Liver (tissue), 9 donors: Measurements from ENCODE around the gene PARD3B. TPM values are rescaled to one million over a fixed set of nuclear protein-coding genes. Genes with fewer than 3 reads are reported as not detected.

Source experiments
- DNase-seq: peaks from one replicate; pipeline ENCODE4 v3.0.0-alpha.2; 2017; ENCODE audit warnings: low spot score
- H3K27ac ChIP-seq, 2 donors: one replicate each; pipeline ENCODE4 v1.7.0; 2013; ENCODE audit warnings: inconsistent platforms in 2 of 2, low read length in 2 of 2, control low read depth in 1 of 2, low read depth in 1 of 2, mild to moderate bottlenecking in 1 of 2
- H3K27me3 ChIP-seq, 4 donors: one replicate each; pipeline versions ENCODE4 v1.6.1 to v1.7.0; 2013; ENCODE audit warnings: low read length in 3 of 4, inconsistent platforms in 1 of 4, mild to moderate bottlenecking in 1 of 4, moderate library complexity in 1 of 4; ENCODE audit not compliant: control insufficient read depth in 4 of 4, insufficient read depth in 4 of 4
- H3K36me3 ChIP-seq, 4 donors: one replicate each; pipeline versions ENCODE4 v1.6.1 to v1.7.0; 2013; ENCODE audit warnings: low read length in 3 of 4, mild to moderate bottlenecking in 3 of 4, low read depth in 1 of 4, moderate library complexity in 1 of 4; ENCODE audit not compliant: control insufficient read depth in 4 of 4, insufficient read depth in 3 of 4
- H3K4me1 ChIP-seq, 4 donors: one replicate each; pipeline versions ENCODE4 v1.6.1 to v1.7.0; 2013; ENCODE audit warnings: low read length in 3 of 4, mild to moderate bottlenecking in 3 of 4, moderate library complexity in 1 of 4; ENCODE audit not compliant: control insufficient read depth in 4 of 4, insufficient read depth in 4 of 4
- H3K4me3 ChIP-seq, 3 donors: one replicate each; pipeline versions ENCODE4 v1.6.1 to v1.7.0; 2013; ENCODE audit warnings: low read length in 3 of 3, control low read depth in 1 of 3, low read depth in 1 of 3, mild to moderate bottlenecking in 1 of 3
- H3K9ac ChIP-seq, 2 donors: one replicate each; pipeline ENCODE4 v1.7.0; 2013; ENCODE audit warnings: low read length in 2 of 2, mild to moderate bottlenecking in 2 of 2, moderate library complexity in 2 of 2, control low read depth in 1 of 2, low read depth in 1 of 2
- H3K9me3 ChIP-seq, 4 donors: one replicate each; pipeline versions ENCODE4 v1.6.1 to v1.7.0; 2013; ENCODE audit warnings: low read length in 3 of 4; ENCODE audit not compliant: control insufficient read depth in 4 of 4
- ATF3 ChIP-seq: IDR thresholded peaks from 2 replicates; pipeline ENCODE4 v1.6.1; 2016; ENCODE audit warnings: antibody characterized with exemption
- CTCF ChIP-seq: fragments of 150-350 bp; IDR thresholded peaks from 2 replicates; pipeline ENCODE4 v1.5.1; 2017; ENCODE audit warnings: improper control_type of control experiment, low read depth, low read length; ENCODE audit not compliant: missing input control
- EGR1 ChIP-seq, 2 donors: IDR thresholded peaks; 2 replicates each; pipeline ENCODE4 v1.6.1; 2016 to 2018; ENCODE audit warnings: antibody characterized with exemption in 2 of 2, low read depth in 2 of 2
- HNF4G ChIP-seq: IDR thresholded peaks from 2 replicates; pipeline ENCODE4 v1.6.1; 2016; ENCODE audit warnings: antibody characterized with exemption
- JUND ChIP-seq, 2 donors: IDR thresholded peaks; 2 replicates each; pipeline ENCODE4 v1.6.1; 2016; ENCODE audit warnings: antibody characterized with exemption in 2 of 2
- RAD21 ChIP-seq, 2 donors: IDR thresholded peaks; 2 replicates each; pipeline ENCODE4 v1.6.1; 2016; ENCODE audit warnings: antibody characterized with exemption in 2 of 2, mild to moderate bottlenecking in 2 of 2
- REST ChIP-seq: IDR thresholded peaks from 2 replicates; pipeline ENCODE4 v1.6.1; 2016; ENCODE audit warnings: antibody characterized with exemption, mild to moderate bottlenecking
- SP1 ChIP-seq: IDR thresholded peaks from 2 replicates; pipeline ENCODE4 v1.6.1; 2018; ENCODE audit warnings: antibody characterized with exemption, mild to moderate bottlenecking
- ZBTB33 ChIP-seq: IDR thresholded peaks from 2 replicates; pipeline ENCODE4 v1.6.1; 2016; ENCODE audit warnings: antibody characterized with exemption
- WGBS: extraction: QIAGEN DNeasy Blood & Tissue Kit; methylation state at CpG from one replicate; pipeline ENCODE4 v1.1.7; 2013; 5-methylcytosine and 5-hydroxymethylcytosine counted together
- polyA plus RNA-seq, 2 donors: library from polyadenylated mRNA; stranded (reverse) in 1 of 2; unstranded in 1 of 2; fragments of 200-250 nt in 1 of 2; fragments of >200 nt in 1 of 2; fragmentation: Nextera tagmentation in 1 of 2; extraction: Ambion mirVana in 1 of 2; gene quantifications; one replicate each; pipeline versions ENCODE4 v1.2.1 to v1.2.3, GENCODE V29; 2013 to 2015
- total RNA-seq, 2 donors: library from RNA; depleted of rRNA; stranded (reverse); fragments of >200 nt; gene quantifications; one replicate each; pipeline ENCODE4 v1.2.3, GENCODE V29; 2014
- donor health status: healthy.
- donor health status: healthy.
- donor health status: healthy.
- donor health status: healthy.
- donor health status: healthy.

PARD3B gene
- total and polyA plus RNA-seq, 4 donors = 1.1 to 10.3 (median 3.7) TPM

GRCh38 chr2:204750389-204750788 lies 205.1 kb downstream of the PARD3B start:
- WGBS = 94% methylated on average over 5 of the region's 5 CpGs

More at GRCh38 chr2:204750389-204750788, 205.1 kb downstream of the PARD3B start:
- H3K4me3 ChIP-seq = no peak overlapping the region
- TF ChIP-seq CTCF = no peak
- no peak for TF ChIP-seq ATF3
- no peak for TF ChIP-seq RAD21 (IDR thresholded peaks at IDR 0.05)
- TF ChIP-seq JUND (IDR thresholded peaks at IDR 0.05) = no peak
- no peak for TF ChIP-seq SP1
- TF ChIP-seq ZBTB33 = no peak
- no peak for TF ChIP-seq HNF4G
- no peak for TF ChIP-seq REST
- TF ChIP-seq EGR1 (IDR thresholded peaks at IDR 0.05; ENCODE audit: low read depth in 2 of 2) = no peak
- H3K27ac ChIP-seq = no peak overlapping the region
- no peaks in the 10 kb centered on the region for H3K27me3 ChIP-seq
- DNase-seq = no peak
- H3K36me3 ChIP-seq = no peaks in the 10 kb centered on the region
- peaks cover 0 to 1% (median 0%) of the 10 kb centered on the region in 4 donors for H3K9me3 ChIP-seq
- H3K4me1 ChIP-seq = no peaks in the 10 kb centered on the region
- H3K9ac ChIP-seq = no peak overlapping the region
